SU-DHL-6 (cell line): Measurements from ENCODE around the gene DNAJC8.

Experiments
- H2AFZ ChIP-seq: fragments of 200-600 bp; sonication (generic); 2 replicates; pipeline ENCODE4 v1.6.1; 2014; ENCODE audit warnings: low read depth, mild to moderate bottlenecking, moderate library complexity, mixed read lengths, antibody characterized with exemption, low read length; ENCODE audit not compliant: severe bottlenecking
- H3F3A ChIP-seq: fragments of 200-600 bp; shearing (Covaris generic); 2 replicates; pipeline ENCODE4 v1.6.0; 2016; ENCODE audit warnings: antibody characterized with exemption, mild to moderate bottlenecking; ENCODE audit not compliant: insufficient read depth
- H3K27ac ChIP-seq: fragments of 200-600 bp; sonication (generic); 2 replicates; pipeline ENCODE4 v1.5.1; 2016; ENCODE audit warnings: low read depth, mild to moderate bottlenecking, low read length, moderate library complexity, mixed read lengths
- H3K27me3 ChIP-seq: fragments of 200-600 bp; sonication (generic), shearing (Covaris generic); 2 replicates; pipeline ENCODE4 v1.6.0; 2014; ENCODE audit warnings: mild to moderate bottlenecking, low read length
- H3K36me3 ChIP-seq: fragments of 200-600 bp; sonication (generic); 2 replicates; pipeline ENCODE4 v1.6.1; 2014; ENCODE audit warnings: mild to moderate bottlenecking, low read length, mixed read lengths
- H3K4me2 ChIP-seq: fragments of 300-600, 200-600 bp; shearing (Covaris generic), sonication (generic); 2 replicates; pipeline ENCODE4 v1.6.0; 2014; ENCODE audit warnings: low read length, low read depth, mild to moderate bottlenecking; ENCODE audit not compliant: poor library complexity, severe bottlenecking
- H3K4me3 ChIP-seq: fragments of 200-600 bp; sonication (generic); 2 replicates; pipeline ENCODE4 v1.5.1; 2014; ENCODE audit warnings: antibody characterized with exemption, low read length, mild to moderate bottlenecking, mixed read lengths; ENCODE audit not compliant: insufficient read depth, poor library complexity, severe bottlenecking
- H3K79me2 ChIP-seq: fragments of 200-600 bp; sonication (generic); 2 replicates; pipeline ENCODE4 v1.6.1; 2014; ENCODE audit warnings: mild to moderate bottlenecking, low read length, moderate library complexity; ENCODE audit not compliant: insufficient read depth
- H3K9ac ChIP-seq: fragments of 200-600 bp; sonication (generic); 2 replicates; pipeline ENCODE4 v1.7.0; 2014; ENCODE audit warnings: mild to moderate bottlenecking, low read length
- H3K9me2 ChIP-seq: fragments of 200-600 bp; sonication (generic); replicated peaks from 2 replicates; pipeline ENCODE4 v1.6.1; 2014; ENCODE audit warnings: low read length; ENCODE audit not compliant: insufficient read depth
- H3K9me3 ChIP-seq: fragments of 200-600 bp; sonication (generic); 2 replicates; pipeline ENCODE4 v1.6.1; 2014; ENCODE audit warnings: low read length, mixed read lengths; ENCODE audit not compliant: insufficient read depth
- H4K20me1 ChIP-seq: fragments of 200-600 bp; sonication (generic); 2 replicates; pipeline ENCODE4 v1.6.1; 2014; ENCODE audit warnings: low read depth, mild to moderate bottlenecking, antibody characterized with exemption, low read length, moderate library complexity, mixed read lengths
- CTCF ChIP-seq: fragments of 200-600 bp; sonication (generic); IDR thresholded peaks from one replicate; pipeline ENCODE4 v1.5.1; 2017; ENCODE audit warnings: antibody characterized with exemption, mild to moderate bottlenecking, low read length, moderate library complexity; ENCODE audit not compliant: insufficient read depth, poor library complexity, severe bottlenecking
- EZH2phosphoT487 ChIP-seq: fragments of 200-600 bp; sonication (generic), shearing (Covaris generic); conservative IDR thresholded peaks from 2 replicates; pipeline ENCODE4 v1.6.1; 2018; ENCODE audit warnings: mild to moderate bottlenecking, antibody characterized with exemption, low read length, moderate library complexity, mixed read lengths

Gene DNAJC8

GRCh38 chr1:28197682-28198415, 35.0 kb downstream of the DNAJC8 start:
- peaks cover 5% of the 10 kb centered on the region; the same call in 1 of the 2 replicates for H3F3A ChIP-seq
- H3K4me2 ChIP-seq, result no peak overlapping the region
- H3K27me3 ChIP-seq, result no peaks in the 10 kb centered on the region
- no peak overlapping the region for H3K9ac ChIP-seq
- no peak overlapping the region for H3K4me3 ChIP-seq
- no peaks in the 10 kb centered on the region for H4K20me1 ChIP-seq
- H3K9me2 ChIP-seq, result no peaks in the 10 kb centered on the region
- no peak overlapping the region for H2AFZ ChIP-seq
- no peaks in the 10 kb centered on the region for H3K9me3 ChIP-seq
- no peaks in the 10 kb centered on the region for H3K79me2 ChIP-seq
- H3K27ac ChIP-seq, result no peak overlapping the region
- TF ChIP-seq EZH2phosphoT487 (no peak), CTCF (no peak)
- H3K36me3 ChIP-seq, result peaks cover 12% of the 10 kb centered on the region

GRCh38 chr1:28196330-28196729, 36.5 kb downstream of the DNAJC8 start:
- H3K4me3 ChIP-seq, result no peak overlapping the region
- peaks cover 12% of the 10 kb centered on the region for H3K36me3 ChIP-seq
- no peak for TF ChIP-seq CTCF
- no peak for TF ChIP-seq EZH2phosphoT487
- H4K20me1 ChIP-seq, result no peaks in the 10 kb centered on the region
- H2AFZ ChIP-seq, result no peak overlapping the region
- H3K27me3 ChIP-seq, result no peaks in the 10 kb centered on the region
- H3K27ac ChIP-seq, result no peak overlapping the region
- no peak overlapping the region for H3K9ac ChIP-seq
- H3F3A ChIP-seq, result peaks cover 5% of the 10 kb centered on the region
- no peaks in the 10 kb centered on the region for H3K79me2 ChIP-seq
- H3K9me3 ChIP-seq, result no peaks in the 10 kb centered on the region
- H3K4me2 ChIP-seq, result no peak overlapping the region
- no peaks in the 10 kb centered on the region for H3K9me2 ChIP-seq

- Histone ChIP-seq H2AFZ (no peak overlapping the region), H3K9ac (no peak overlapping the region), H3K27me3 (no peaks in the 10 kb centered on the region), H3K4me3 (no peak overlapping the region), H3K4me2 (no peak overlapping the region), H3K9me2 (no peaks in the 10 kb centered on the region), H3F3A (peaks cover 5% of the 10 kb centered on the region), H4K20me1 (no peaks in the 10 kb centered on the region), H3K27ac (no peak overlapping the region), H3K79me2 (no peaks in the 10 kb centered on the region), H3K9me3 (no peaks in the 10 kb centered on the region), H3K36me3 (peaks cover 12% of the 10 kb centered on the region)
- TF ChIP-seq CTCF, result no peak
- TF ChIP-seq EZH2phosphoT487, result no peak
Observed at GRCh38 chr1:28195780-28196179, 37.0 kb downstream of the DNAJC8 start.
